SK-N-SH (cell line): ENCODE data around the gene SPACDR. TPM values are rescaled to one million over a fixed set of nuclear protein-coding genes. Genes with fewer than 3 reads are reported as not detected.

Experiments
- CTCF ChIA-PET: fragments of 300-600, 350-600 bp; formaldehyde crosslinking; extraction: SDS; loops from one replicate; lab custom pipeline; 2021; lab: Yijun Ruan, JAX
- POLR2A ChIA-PET: fragments of 350-600 bp; sonication (Branson Sonifier 250); formaldehyde crosslinking; extraction: SDS; loops from one replicate; lab custom pipeline; 2020; ENCODE audit warnings: antibody characterized with exemption, inconsistent platforms; lab: Yijun Ruan, JAX
- DNase-seq: peaks from one replicate; pipeline ENCODE4 v3.0.0; 2012
- H2AFZ ChIP-seq: fragments of 200-600 bp; sonication (generic); 2 replicates; pipeline ENCODE4 v1.8.1; 2016; ENCODE audit warnings: antibody characterized with exemption, mild to moderate bottlenecking, low read depth
- H3F3A ChIP-seq: fragments of 200-600 bp; sonication (generic); replicated peaks from 2 replicates; pipeline ENCODE3; 2016; ENCODE audit warnings: antibody characterized with exemption, mild to moderate bottlenecking; ENCODE audit not compliant: insufficient read depth
- H3K27ac ChIP-seq, 2 experiments: fragments of 200-500 bp in 1 of 2; fragments of 200-600 bp in 1 of 2; sonication (Bioruptor generic) in 1 of 2; sonication (generic), shearing (Covaris generic) in 1 of 2; 2 replicates each; pipeline versions ENCODE4 v1.5.1 to v1.6.1; 2014 to 2016; ENCODE audit warnings: low read depth in 2 of 2, inconsistent platforms in 1 of 2, low read length in 1 of 2, mild to moderate bottlenecking in 1 of 2, mixed read lengths in 1 of 2
- H3K27me3 ChIP-seq: fragments of 200-600 bp; sonication (generic), shearing (Covaris generic); 2 replicates; pipeline ENCODE4 v1.6.1; 2016; ENCODE audit warnings: mixed run types; ENCODE audit not compliant: insufficient read depth
- H3K36me3 ChIP-seq, 2 experiments: fragments of 200-500 bp in 1 of 2; fragments of 200-600 bp in 1 of 2; sonication (Bioruptor generic) in 1 of 2; sonication (generic) in 1 of 2; replicated peaks in 1 of 2; 2 replicates each; pipeline versions ENCODE3 to v1.5.1; 2014 to 2016; ENCODE audit warnings: low read length in 1 of 2, mild to moderate bottlenecking in 1 of 2; ENCODE audit not compliant: insufficient read depth in 2 of 2, control insufficient read depth in 1 of 2
- H3K4me1 ChIP-seq, 2 experiments: fragments of 200-500 bp in 1 of 2; fragments of 200-600 bp in 1 of 2; sonication (Bioruptor generic) in 1 of 2; sonication (generic), shearing (Covaris generic) in 1 of 2; 2 replicates each; pipeline versions ENCODE4 v1.5.1 to v1.6.1; 2014 to 2016; ENCODE audit warnings: low read depth in 1 of 2, low read length in 1 of 2, mixed run types in 1 of 2; ENCODE audit not compliant: insufficient read depth in 2 of 2, control insufficient read depth in 1 of 2
- H3K4me2 ChIP-seq: fragments of 200-600 bp; sonication (generic), shearing (Covaris generic); 2 replicates; pipeline ENCODE4 v1.6.1; 2017; ENCODE audit warnings: mixed run types
- H3K4me3 ChIP-seq, 2 experiments: fragments of 200-500 bp in 1 of 2; fragments of 200-600 bp in 1 of 2; sonication (Bioruptor generic) in 1 of 2; sonication (generic), shearing (Covaris generic) in 1 of 2; 2 replicates each; pipeline versions ENCODE4 v1.5.1 to v1.8.1; 2014 to 2016; ENCODE audit warnings: low read depth in 2 of 2, inconsistent platforms in 1 of 2, low read length in 1 of 2, mild to moderate bottlenecking in 1 of 2, mixed read lengths in 1 of 2, moderate library complexity in 1 of 2
- H3K79me2 ChIP-seq: fragments of 200-600 bp; sonication (generic); 2 replicates; pipeline ENCODE4 v1.8.1; 2017; ENCODE audit warnings: mild to moderate bottlenecking; ENCODE audit not compliant: insufficient read depth
- H3K9ac ChIP-seq: fragments of 200-600 bp; sonication (generic); 2 replicates; pipeline ENCODE4 v1.6.1; 2017; ENCODE audit warnings: mixed run types
- H3K9me2 ChIP-seq: fragments of 200-600 bp; sonication (generic); 2 replicates; pipeline ENCODE4 v1.6.1; 2017; ENCODE audit warnings: mixed run types
- H3K9me3 ChIP-seq: fragments of 200-600 bp; sonication (generic); 2 replicates; pipeline ENCODE4 v1.6.1; 2017; ENCODE audit warnings: mixed run types, mild to moderate bottlenecking, moderate library complexity
- H4K20me1 ChIP-seq: fragments of 200-600 bp; sonication (generic); 2 replicates; pipeline ENCODE4 v1.6.1; 2017; ENCODE audit warnings: mild to moderate bottlenecking, mixed run types; ENCODE audit not compliant: insufficient read depth
- CHD2 ChIP-seq: fragments of 150-350 bp; IDR thresholded peaks from 2 replicates; pipeline ENCODE4 v1.6.1; 2018; ENCODE audit warnings: low read length; ENCODE audit not compliant: partially characterized antibody
- ELF1 ChIP-seq: IDR thresholded peaks from 2 replicates; pipeline ENCODE4 v1.4.0; 2012
- EP300 ChIP-seq, 2 experiments: IDR thresholded peaks; 2 replicates each; pipeline versions ENCODE4 v1.4.0 to v1.6.1; 2012; ENCODE audit warnings: borderline replicate concordance in 1 of 2, low read depth in 1 of 2, low read length in 1 of 2
- FOSL2 ChIP-seq: IDR thresholded peaks from 2 replicates; pipeline ENCODE4 v1.4.0; 2012; ENCODE audit warnings: low read depth, mild to moderate bottlenecking, moderate library complexity, borderline replicate concordance
- FOXJ3 ChIP-seq: sonication (generic); formaldehyde crosslinking; IDR thresholded peaks from 2 replicates; pipeline ENCODE4 v1.5.1; 2020; ENCODE audit warnings: mild to moderate bottlenecking, missing genetic modification reagents
- JUND ChIP-seq: IDR thresholded peaks from 2 replicates; pipeline ENCODE4 v1.4.0; 2012
- MEF2A ChIP-seq: IDR thresholded peaks from 2 replicates; pipeline ENCODE4 v1.4.0; 2012; ENCODE audit warnings: low read depth, borderline replicate concordance
- NFIC ChIP-seq: IDR thresholded peaks from 2 replicates; pipeline ENCODE4 v1.4.0; 2012; ENCODE audit warnings: borderline replicate concordance
- NRF1 ChIP-seq: IDR thresholded peaks from 2 replicates; pipeline ENCODE4 v1.6.1; 2012; ENCODE audit warnings: low read depth, mild to moderate bottlenecking, low read length
- PBX3 ChIP-seq: IDR thresholded peaks from 2 replicates; pipeline ENCODE4; 2012
- POLR2AphosphoS5 ChIP-seq: IDR thresholded peaks from 2 replicates; pipeline ENCODE4 v1.6.1; 2012; ENCODE audit warnings: low read depth, low read length
- RXRA ChIP-seq: IDR thresholded peaks from 2 replicates; pipeline ENCODE4 v1.4.0; 2012; ENCODE audit warnings: low read depth, mild to moderate bottlenecking, borderline replicate concordance
- TAF1 ChIP-seq: IDR thresholded peaks from 2 replicates; pipeline ENCODE4 v1.6.1; 2012; ENCODE audit warnings: low read depth, mild to moderate bottlenecking, low read length, moderate library complexity, borderline replicate concordance
- TCF12 ChIP-seq: IDR thresholded peaks from 2 replicates; pipeline ENCODE4 v1.4.0; 2012
- YY1 ChIP-seq: IDR thresholded peaks from 2 replicates; pipeline ENCODE4 v1.4.0; 2012; ENCODE audit warnings: low read depth, mild to moderate bottlenecking
- WGBS: methylation state at CpG from one replicate; pipeline ENCODE4 v1.1.6; 2017; ENCODE audit warnings: low lambda C conversion rate; 5-methylcytosine and 5-hydroxymethylcytosine counted together
- polyA plus RNA-seq, 3 experiments: library from polyadenylated mRNA; depleted of rRNA; stranded (reverse); fragments of >200 nt; gene quantifications; 2 replicates each; pipeline ENCODE4 v1.2.3, GENCODE V29; 2012
- TF ChIP-seq, protein P1 (sequence below): IDR thresholded peaks from 2 replicates; pipeline ENCODE4 v1.4.0; 2012; ENCODE audit warnings: low read depth
- TF ChIP-seq, protein P2 (sequence below): IDR thresholded peaks from 2 replicates; pipeline ENCODE4 v1.4.0; 2012; ENCODE audit warnings: low read depth, borderline replicate concordance
- TF ChIP-seq, protein P3 (sequence below): fragments of 150-350 bp; IDR thresholded peaks from 2 replicates; pipeline ENCODE4 v1.6.1; 2016; ENCODE audit warnings: mild to moderate bottlenecking, low read depth, low read length
- TF ChIP-seq, protein P4 (sequence below): fragments of 150-350 bp; IDR thresholded peaks from 2 replicates; pipeline ENCODE4 v1.6.1; 2017; ENCODE audit warnings: antibody characterized with exemption, low read length, low read depth, borderline replicate concordance

Gene SPACDR
- polyA plus RNA-seq (2012; rRNA removed): 0.93 and 1.5 TPM in 2 replicates
- 0.44 and 0.47 TPM in 2 replicates for polyA plus RNA-seq (2012; cell fraction: cytosol; rRNA removed)
- 7.2 and 8.4 TPM in 2 replicates for polyA plus RNA-seq (2012; cell fraction: nucleus; rRNA removed)

DNA sequence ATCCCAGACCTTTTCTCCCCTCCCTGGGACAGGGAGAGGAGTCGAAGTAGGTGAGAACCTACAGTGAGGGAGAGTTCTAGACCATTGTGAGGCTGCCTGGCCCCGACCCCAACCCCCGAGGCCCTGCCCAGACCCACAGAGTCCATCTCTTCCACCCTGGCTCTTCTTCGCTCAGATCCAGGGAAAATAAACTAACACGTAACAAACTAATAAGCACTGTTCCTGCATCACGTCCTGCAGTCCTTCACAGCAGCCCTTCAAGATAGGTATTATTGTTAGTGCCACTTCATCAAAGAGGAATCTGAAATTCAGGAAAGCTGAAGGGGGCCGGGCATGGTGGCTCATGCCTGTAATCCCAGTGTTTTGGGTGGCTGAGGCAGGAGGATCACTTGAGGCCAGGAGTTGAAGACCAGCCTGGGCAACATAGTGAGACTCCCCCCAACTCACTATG is at the start of gene SPACDR:
Gene SPACDR (minus strand): TSS at position 51 of the 451 bp plus-strand sequence. CDS start 235 bp downstream, outside the sequence.
- DNase-seq: no peak
- H3K27me3 ChIP-seq: no peaks in the 10 kb centered on the region
- H3K9me3 ChIP-seq: no peaks in the 10 kb centered on the region
- no peaks in the 10 kb centered on the region for H4K20me1 ChIP-seq
- no peak within 1 kb of the TSS for H3K4me3 ChIP-seq
- H3K4me2 ChIP-seq: no peak within 1 kb of the TSS
- H2AFZ ChIP-seq: no peak within 1 kb of the TSS; the same call in 1 of the 2 replicates
- H3K4me1 ChIP-seq: peaks cover 3 to 15% of the 10 kb centered on the region in 2 experiments; a peak in 2 of 4 replicates
- H3K36me3 ChIP-seq: no peaks in the 10 kb centered on the region
- no peaks in the 10 kb centered on the region for H3K9me2 ChIP-seq
- no peak within 1 kb of the TSS for H3K27ac ChIP-seq
- no peak within 1 kb of the TSS for H3K9ac ChIP-seq
- peaks cover 12% of the 10 kb centered on the region for H3F3A ChIP-seq
- ChIA-PET POLR2A (interaction anchor here (1.0 kb wide), 1 partner anchor 25 kb away, joined by 3 read pairs; no protein-coding TSS in a partner anchor), CTCF (interaction anchor here (0.8 to 11.9 kb wide), 12 partner anchors 9 to 262 kb away, joined by 3 to 398 read pairs (median 18); partner anchors contain the start of genes NYAP1, PCOLCE and TSC22D4)
- H3K79me2 ChIP-seq: no peaks in the 10 kb centered on the region
- TF ChIP-seq JUND: no peak
- TF ChIP-seq NFIC: no peak
- no peak for TF ChIP-seq MEF2A
- TF ChIP-seq, protein P1, sequence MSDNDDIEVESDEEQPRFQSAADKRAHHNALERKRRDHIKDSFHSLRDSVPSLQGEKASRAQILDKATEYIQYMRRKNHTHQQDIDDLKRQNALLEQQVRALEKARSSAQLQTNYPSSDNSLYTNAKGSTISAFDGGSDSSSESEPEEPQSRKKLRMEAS: no peak
- TF ChIP-seq NRF1: no peak
- TF ChIP-seq TCF12: no peak
- WGBS: 73% methylated on average over 7 of the region's 7 CpGs

- Histone ChIP-seq H3K4me3 (no peak overlapping the region), H3K9me2 (no peaks in the 10 kb centered on the region), H3K36me3 (no peaks in the 10 kb centered on the region), H2AFZ (no peak overlapping the region), H4K20me1 (no peaks in the 10 kb centered on the region), H3K27me3 (no peaks in the 10 kb centered on the region), H3K4me1 (peaks cover 12 to 18% of the 10 kb centered on the region in 2 experiments; a peak in 3 of 4 replicates), H3K9me3 (no peaks in the 10 kb centered on the region), H3K27ac (no peak overlapping the region), H3K4me2 (no peak overlapping the region), H3K79me2 (no peaks in the 10 kb centered on the region), H3F3A (no peaks in the 10 kb centered on the region), H3K9ac (no peak overlapping the region)
- 95% methylated on average over 9 of the region's 9 CpGs for WGBS
- DNase-seq: no peak
- ChIA-PET POLR2A (no interaction called here), CTCF (interaction anchor here (0.7 to 1.4 kb wide), 3 partner anchors 23 to 44 kb away, joined by 3 to 6 read pairs (median 3); no protein-coding TSS in a partner anchor)
- TF ChIP-seq EP300 (IDR thresholded peaks at IDR 0.05; ENCODE audit: borderline replicate concordance in 1 of 2, low read depth in 1 of 2, low read length in 1 of 2) (no peak), FOXJ3 (CRISPR knock-in tag) (no peak), FOSL2 (no peak), ELF1 (no peak), TAF1 (no peak), POLR2AphosphoS5 (no peak), YY1 (no peak), PBX3 (no peak), MEF2A (no peak), NFIC (no peak), RXRA (no peak), CHD2 (no peak)
- TF ChIP-seq, protein P2, sequence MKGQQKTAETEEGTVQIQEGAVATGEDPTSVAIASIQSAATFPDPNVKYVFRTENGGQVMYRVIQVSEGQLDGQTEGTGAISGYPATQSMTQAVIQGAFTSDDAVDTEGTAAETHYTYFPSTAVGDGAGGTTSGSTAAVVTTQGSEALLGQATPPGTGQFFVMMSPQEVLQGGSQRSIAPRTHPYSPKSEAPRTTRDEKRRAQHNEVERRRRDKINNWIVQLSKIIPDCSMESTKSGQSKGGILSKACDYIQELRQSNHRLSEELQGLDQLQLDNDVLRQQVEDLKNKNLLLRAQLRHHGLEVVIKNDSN: no peak
- TF ChIP-seq, protein P3, sequence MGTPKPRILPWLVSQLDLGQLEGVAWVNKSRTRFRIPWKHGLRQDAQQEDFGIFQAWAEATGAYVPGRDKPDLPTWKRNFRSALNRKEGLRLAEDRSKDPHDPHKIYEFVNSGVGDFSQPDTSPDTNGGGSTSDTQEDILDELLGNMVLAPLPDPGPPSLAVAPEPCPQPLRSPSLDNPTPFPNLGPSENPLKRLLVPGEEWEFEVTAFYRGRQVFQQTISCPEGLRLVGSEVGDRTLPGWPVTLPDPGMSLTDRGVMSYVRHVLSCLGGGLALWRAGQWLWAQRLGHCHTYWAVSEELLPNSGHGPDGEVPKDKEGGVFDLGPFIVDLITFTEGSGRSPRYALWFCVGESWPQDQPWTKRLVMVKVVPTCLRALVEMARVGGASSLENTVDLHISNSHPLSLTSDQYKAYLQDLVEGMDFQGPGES: no peak
- TF ChIP-seq, protein P4, sequence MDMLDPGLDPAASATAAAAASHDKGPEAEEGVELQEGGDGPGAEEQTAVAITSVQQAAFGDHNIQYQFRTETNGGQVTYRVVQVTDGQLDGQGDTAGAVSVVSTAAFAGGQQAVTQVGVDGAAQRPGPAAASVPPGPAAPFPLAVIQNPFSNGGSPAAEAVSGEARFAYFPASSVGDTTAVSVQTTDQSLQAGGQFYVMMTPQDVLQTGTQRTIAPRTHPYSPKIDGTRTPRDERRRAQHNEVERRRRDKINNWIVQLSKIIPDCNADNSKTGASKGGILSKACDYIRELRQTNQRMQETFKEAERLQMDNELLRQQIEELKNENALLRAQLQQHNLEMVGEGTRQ: no peak
Measured at GRCh38 chr7:100513212-100513810, 49.3 kb upstream of the SPACDR start.
